ENCODE results near the gene NEMP1. TPM values are rescaled to one million over a fixed set of nuclear protein-coding genes. Genes with fewer than 3 reads are reported as not detected.

NEMP1 gene
- total RNA-seq, 1 experiment from 2014 or later: 18.0 TPM

Other genes with a start within 250 kb of the NEMP1 start
- 0.14 TPM in 1 of 2 replicates, not detected in the other for gene SDR9C7, start 144.4 kb downstream of the NEMP1 start, total RNA-seq (2014; rRNA removed; shearing (Covaris generic))
- 0.25 TPM in 1 of 2 replicates, not detected in the other for gene RDH16, start 121.2 kb downstream of the NEMP1 start, total RNA-seq (2014; rRNA removed; shearing (Covaris generic))
- 3.4 and 3.8 TPM in 2 replicates for gene ZBTB39, start 72.2 kb downstream of the NEMP1 start, total RNA-seq (2014; rRNA removed; shearing (Covaris generic))
- not detected in 2 replicates for gene TAC3, start 62.3 kb downstream of the NEMP1 start, total RNA-seq (2014; rRNA removed; shearing (Covaris generic))
- gene MYO1A, start 28.7 kb downstream of the NEMP1 start, total RNA-seq (2014; rRNA removed; shearing (Covaris generic)): not detected in 2 replicates
- 16.5 and 20.2 TPM in 2 replicates for gene NAB2, start 10.3 kb upstream of the NEMP1 start, total RNA-seq (2014; rRNA removed; shearing (Covaris generic))
- 9.3 and 17.9 TPM in 2 replicates for gene STAT6, start 32.6 kb upstream of the NEMP1 start, total RNA-seq (2014; rRNA removed; shearing (Covaris generic))
- gene LRP1, start 49.7 kb upstream of the NEMP1 start, total RNA-seq (2014; rRNA removed; shearing (Covaris generic)): 5.8 and 6.5 TPM in 2 replicates
- not detected in 2 replicates for gene LRP1-AS, start 68.8 kb upstream of the NEMP1 start, total RNA-seq (2014; rRNA removed; shearing (Covaris generic))
- 5.6 and 10.7 TPM in 2 replicates for gene NXPH4, start 138.0 kb upstream of the NEMP1 start, total RNA-seq (2014; rRNA removed; shearing (Covaris generic))
- gene SHMT2, start 150.9 kb upstream of the NEMP1 start, total RNA-seq (2014; rRNA removed; shearing (Covaris generic)): 250 and 269 TPM in 2 replicates
- not detected in 2 replicates for gene STAC3, start 172.4 kb upstream of the NEMP1 start, total RNA-seq (2014; rRNA removed; shearing (Covaris generic))